OCI-LY3 (cell line): Measurements from ENCODE around the gene TMEM167B.

Source experiments
- CTCF ChIP-seq: fragments of 200-600, 300-600 bp; sonication (generic); IDR thresholded peaks from 2 replicates; pipeline ENCODE4 v1.5.1; 2014; ENCODE audit warnings: antibody characterized with exemption, low read length, low read depth
- EZH2phosphoT487 ChIP-seq: fragments of 200-600 bp; shearing (Covaris generic); IDR thresholded peaks from 2 replicates; pipeline ENCODE4 v1.6.1; 2018; ENCODE audit warnings: antibody characterized with exemption, mixed run types, low read depth

DNA sequence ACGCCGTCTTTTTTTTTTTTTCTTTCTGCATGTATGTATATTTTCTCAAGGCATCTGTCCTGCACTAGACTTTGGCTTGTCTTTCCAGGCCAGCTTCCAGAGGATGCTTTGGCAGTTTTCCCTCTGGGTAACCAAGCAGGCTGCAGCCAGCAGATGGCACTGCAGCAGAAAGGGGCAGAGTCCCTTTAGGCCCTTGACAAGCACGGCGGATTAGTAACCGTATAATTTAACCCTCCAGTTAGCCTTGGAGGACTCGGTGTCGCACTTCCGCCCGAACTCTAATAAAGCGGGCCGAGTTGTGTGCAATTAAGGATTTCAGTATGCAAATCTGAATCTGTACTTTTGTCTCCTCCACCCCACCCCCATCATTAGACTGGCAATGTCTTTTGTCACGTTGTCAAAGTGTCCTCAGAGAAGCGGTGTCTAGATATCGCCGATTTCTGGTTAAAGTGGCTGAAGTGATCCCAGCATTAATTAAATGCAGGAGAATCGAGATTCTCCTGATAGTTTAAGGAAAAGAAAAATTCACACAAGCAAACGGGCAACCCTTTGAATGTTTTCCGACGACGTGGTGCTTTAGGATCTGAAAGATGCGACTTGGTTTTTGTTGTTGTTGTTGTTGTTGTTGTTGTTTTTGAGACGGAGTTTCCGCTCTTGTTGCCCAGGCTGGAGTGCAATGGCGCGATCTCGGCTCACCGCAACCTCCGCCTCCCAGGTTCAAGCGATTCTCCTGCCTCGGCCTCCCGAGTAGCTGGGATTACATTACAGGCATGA is 1.1 kb upstream of the TMEM167B start:
- TF ChIP-seq CTCF (peak; percentile 39), EZH2phosphoT487 (no peak)
